Lung (tissue), 12 donors: ENCODE results near the gene DOC2B. TPM values are rescaled to one million over a fixed set of nuclear protein-coding genes. Genes with fewer than 3 reads are reported as not detected.

ENCODE experiments used
- ATAC-seq: fragments of 200-7000 bp; cut with Tn5 transposase; one replicate; pipeline ENCODE4 v1.9.1; 2020; ENCODE audit warnings: moderate number of reproducible peaks; ENCODE audit not compliant: insufficient read depth, low FRiP score
- DNase-seq, 3 donors: peaks; one replicate each; pipeline ENCODE4 v3.0.0-alpha.2; 2013 to 2017
- H3K27ac ChIP-seq, 2 donors: one replicate each; pipeline ENCODE4 v1.5.1; 2013; ENCODE audit warnings: mild to moderate bottlenecking in 2 of 2, moderate library complexity in 2 of 2, control low read depth in 1 of 2, inconsistent platforms in 1 of 2, low read depth in 1 of 2, low read length in 1 of 2
- H3K27me3 ChIP-seq, 3 donors: one replicate each; pipeline ENCODE4 v1.5.1; 2013; ENCODE audit warnings: low read length in 2 of 3; ENCODE audit not compliant: control insufficient read depth in 3 of 3, insufficient read depth in 3 of 3
- H3K36me3 ChIP-seq, 4 donors: one replicate each; pipeline ENCODE4 v1.5.1; 2013; ENCODE audit warnings: low read length in 4 of 4, mild to moderate bottlenecking in 1 of 4, moderate library complexity in 1 of 4; ENCODE audit not compliant: control insufficient read depth in 4 of 4, insufficient read depth in 4 of 4
- H3K4me1 ChIP-seq, 5 donors: one replicate each; pipeline ENCODE4 v1.5.1; 2013; ENCODE audit warnings: low read length in 5 of 5, mild to moderate bottlenecking in 2 of 5, moderate library complexity in 1 of 5; ENCODE audit not compliant: control insufficient read depth in 5 of 5, insufficient read depth in 5 of 5
- H3K4me3 ChIP-seq: one replicate; pipeline ENCODE4 v1.5.1; 2013; ENCODE audit warnings: mild to moderate bottlenecking, control low read depth, moderate library complexity
- H3K9ac ChIP-seq, 2 donors: one replicate each; pipeline ENCODE4 v1.5.1; 2013; ENCODE audit warnings: low read length in 2 of 2, control low read depth in 1 of 2; ENCODE audit not compliant: insufficient read depth in 1 of 2
- H3K9me3 ChIP-seq, 4 donors: one replicate each; pipeline ENCODE4 v1.5.1; 2013; ENCODE audit warnings: low read length in 3 of 4, mild to moderate bottlenecking in 1 of 4, moderate library complexity in 1 of 4; ENCODE audit not compliant: control insufficient read depth in 4 of 4, insufficient read depth in 3 of 4
- WGBS, 2 donors: extraction: QIAGEN DNeasy Blood & Tissue Kit; methylation state at CpG; one replicate each; pipeline ENCODE4 v1.1.7; 2013; 5-methylcytosine and 5-hydroxymethylcytosine counted together
- polyA plus RNA-seq, 2 donors: library from polyadenylated mRNA; stranded (reverse); fragments of 200-250 nt; gene quantifications; one replicate each; pipeline ENCODE4 v1.2.1, GENCODE V29; 2013
- total RNA-seq, 2 donors: library from RNA; depleted of rRNA in 1 of 2; stranded (reverse); fragments of >200 nt in 1 of 2; gene quantifications; one replicate each; pipeline ENCODE4 v1.2.1, GENCODE V29; 2014 to 2021
- TF ChIP-seq, protein P1 (sequence below): IDR thresholded peaks from 2 replicates; pipeline ENCODE4 v1.5.1; 2012; ENCODE audit warnings: mild to moderate bottlenecking; ENCODE audit errors: control extremely low read depth, extremely low read depth
- donor health status: control.
- donor health status: control.
- donor health status: Bipolar disorder and iron deficiency.
- donor health status: healthy.
- donor health status: DM: yes; HTN: yes; CAD: no.

The DOC2B gene
- total and polyA plus RNA-seq, 4 donors: 3.0 to 7.5 (median 5.3) TPM

DNA sequence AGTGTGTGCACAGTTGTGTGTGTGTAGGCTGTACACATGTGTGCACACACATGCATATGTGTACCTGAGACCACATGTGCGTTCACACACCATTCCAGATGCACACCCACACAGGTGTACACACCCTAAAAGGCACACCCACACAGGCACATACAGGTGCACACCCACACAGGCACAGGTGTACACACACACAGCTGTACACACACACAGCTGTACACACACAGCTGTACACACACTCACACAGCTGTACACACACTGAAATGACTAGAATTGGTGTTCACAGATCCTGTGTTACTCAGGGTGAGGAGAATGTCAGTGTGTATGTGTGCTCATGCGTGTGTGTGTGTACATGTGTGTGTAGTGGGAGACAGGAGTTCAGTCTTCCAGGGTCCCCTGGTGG is 15.9 kb upstream of the DOC2B start:
- ATAC-seq: no peak
- no peak overlapping the region for H3K27ac ChIP-seq
- no peak overlapping the region for H3K4me3 ChIP-seq
- H3K36me3 ChIP-seq: no peaks in the 10 kb centered on the region
- WGBS, 2 donors: 92 to 97% methylated on average over 2 of the region's 2 CpGs
- peaks cover 0 to 5% (median 0%) of the 10 kb centered on the region in 3 donors for H3K27me3 ChIP-seq
- no peak overlapping the region for H3K9ac ChIP-seq
- DNase-seq: no peak
- TF ChIP-seq, protein P1, sequence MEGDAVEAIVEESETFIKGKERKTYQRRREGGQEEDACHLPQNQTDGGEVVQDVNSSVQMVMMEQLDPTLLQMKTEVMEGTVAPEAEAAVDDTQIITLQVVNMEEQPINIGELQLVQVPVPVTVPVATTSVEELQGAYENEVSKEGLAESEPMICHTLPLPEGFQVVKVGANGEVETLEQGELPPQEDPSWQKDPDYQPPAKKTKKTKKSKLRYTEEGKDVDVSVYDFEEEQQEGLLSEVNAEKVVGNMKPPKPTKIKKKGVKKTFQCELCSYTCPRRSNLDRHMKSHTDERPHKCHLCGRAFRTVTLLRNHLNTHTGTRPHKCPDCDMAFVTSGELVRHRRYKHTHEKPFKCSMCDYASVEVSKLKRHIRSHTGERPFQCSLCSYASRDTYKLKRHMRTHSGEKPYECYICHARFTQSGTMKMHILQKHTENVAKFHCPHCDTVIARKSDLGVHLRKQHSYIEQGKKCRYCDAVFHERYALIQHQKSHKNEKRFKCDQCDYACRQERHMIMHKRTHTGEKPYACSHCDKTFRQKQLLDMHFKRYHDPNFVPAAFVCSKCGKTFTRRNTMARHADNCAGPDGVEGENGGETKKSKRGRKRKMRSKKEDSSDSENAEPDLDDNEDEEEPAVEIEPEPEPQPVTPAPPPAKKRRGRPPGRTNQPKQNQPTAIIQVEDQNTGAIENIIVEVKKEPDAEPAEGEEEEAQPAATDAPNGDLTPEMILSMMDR: no peak
- peaks cover 0 to 22% (median 0%) of the 10 kb centered on the region in 5 donors for H3K4me1 ChIP-seq
- H3K9me3 ChIP-seq: no peaks in the 10 kb centered on the region

DNA sequence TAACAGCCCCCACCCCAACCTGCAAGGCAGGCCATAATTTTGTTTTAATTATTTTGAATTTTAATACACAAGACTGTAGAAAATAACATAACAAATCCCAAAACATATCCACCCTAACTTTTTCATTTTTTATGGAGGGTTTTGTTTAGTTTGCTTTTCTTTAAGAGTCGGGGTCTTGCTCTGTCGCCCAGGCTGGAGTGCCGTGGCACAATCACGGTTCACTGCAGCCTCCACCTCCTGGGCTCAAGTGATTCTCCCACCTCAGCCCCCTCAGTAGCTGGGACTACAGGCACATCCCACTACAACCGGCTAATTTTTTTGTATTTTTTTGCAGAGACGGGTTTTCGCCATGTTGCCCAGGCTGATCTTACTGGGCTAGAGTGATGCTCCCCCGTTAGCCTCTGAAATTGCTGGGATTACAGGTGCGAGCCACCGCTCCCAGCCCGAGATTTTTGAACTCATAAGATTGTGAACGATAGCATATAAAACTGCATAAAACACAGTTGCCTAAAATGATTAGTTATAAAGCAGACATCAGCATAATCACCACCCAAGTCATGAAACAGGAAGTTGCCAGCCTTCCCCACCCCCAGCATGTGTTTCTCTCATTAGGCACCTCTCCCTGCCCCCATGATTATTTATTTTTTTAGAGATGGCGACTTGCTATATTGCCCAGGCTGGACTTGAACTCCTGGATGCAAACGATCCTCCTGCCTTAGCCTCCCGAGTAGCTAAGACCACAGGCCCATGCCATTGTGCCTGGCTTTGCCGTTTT is 13.6 kb upstream of the DOC2B start:
- no peak overlapping the region for H3K27ac ChIP-seq
- no peak overlapping the region for H3K9ac ChIP-seq

DNA sequence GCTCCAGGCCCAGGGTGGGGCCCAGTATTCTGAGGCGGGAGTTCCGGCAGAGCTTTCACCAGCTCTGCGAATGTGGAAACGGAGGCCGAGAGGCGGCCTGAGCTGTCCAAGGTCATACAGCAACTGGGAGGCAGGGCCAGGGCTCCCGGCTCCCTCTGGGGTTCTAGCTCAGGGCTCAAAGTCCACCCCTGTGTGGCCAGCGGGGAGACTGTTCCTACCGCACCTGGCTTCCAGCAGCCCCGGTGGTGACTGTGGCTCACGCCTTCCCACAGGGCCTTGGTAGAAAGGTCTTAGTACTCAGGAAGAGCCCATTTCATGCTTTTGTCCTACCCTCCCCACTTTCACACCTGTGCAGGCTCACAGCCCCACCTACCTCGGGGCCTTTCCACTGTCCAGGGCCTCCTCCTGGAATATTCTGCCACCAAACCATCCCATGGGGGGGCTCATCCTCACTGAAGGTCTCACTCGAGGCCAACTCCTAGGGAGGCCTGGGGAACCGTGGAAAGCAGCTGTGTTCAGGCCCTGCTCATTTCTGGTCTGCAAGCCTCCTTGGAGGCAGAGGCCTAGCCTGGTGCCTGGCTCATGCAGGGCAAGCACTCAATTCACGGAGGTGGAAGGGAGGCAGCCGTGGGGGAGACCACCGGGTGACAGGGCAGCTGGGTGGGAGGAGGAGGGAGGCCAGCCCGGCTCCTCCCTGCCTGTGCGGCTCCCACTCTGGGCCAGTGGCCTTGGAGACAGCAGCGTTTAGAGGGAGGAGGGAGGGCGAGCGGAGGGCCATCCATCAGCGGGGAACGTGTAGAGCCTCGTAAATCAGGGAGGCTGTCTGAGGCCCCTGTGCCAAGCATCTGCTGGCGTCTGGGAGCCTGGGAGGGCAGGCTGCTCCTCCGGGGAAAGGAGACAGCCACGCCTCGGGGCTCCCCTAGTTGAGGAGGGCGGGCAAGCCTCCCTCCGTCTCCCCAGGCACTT is 12.7 kb upstream of the DOC2B start:
- DNase-seq: peak in 1 of 3 donors; percentile 47
- H3K36me3 ChIP-seq: no peaks in the 10 kb centered on the region

More for the DNA sequence above, 13.6 kb upstream of the DOC2B start:
- TF ChIP-seq, protein P1: no peak
- DNase-seq (no peak), ATAC-seq (no peak)
- Histone ChIP-seq H3K36me3 (no peaks in the 10 kb centered on the region), H3K4me3 (no peak overlapping the region), H3K4me1 (peaks cover 0 to 15% (median 0%) of the 10 kb centered on the region in 5 donors), H3K27me3 (peaks cover 0 to 5% (median 0%) of the 10 kb centered on the region in 3 donors), H3K9me3 (no peaks in the 10 kb centered on the region)
- 80 to 83% methylated on average over 16 of the region's 16 CpGs for WGBS, 2 donors

More for the DNA sequence above, 12.7 kb upstream of the DOC2B start:
- H3K4me1 ChIP-seq: peaks cover 0 to 7% (median 0%) of the 10 kb centered on the region in 5 donors
- no peak overlapping the region for H3K4me3 ChIP-seq
- TF ChIP-seq, protein P1: no peak
- no peaks in the 10 kb centered on the region for H3K9me3 ChIP-seq
- no peak overlapping the region for H3K27ac ChIP-seq
- ATAC-seq: no peak
- peaks cover 0 to 5% (median 0%) of the 10 kb centered on the region in 3 donors for H3K27me3 ChIP-seq
- 70 to 80% methylated on average over 28 to 31 of the region's 31 CpGs for WGBS, 2 donors
- H3K9ac ChIP-seq: no peak overlapping the region
